GM21515 (cell line): ENCODE data around the gene TEX26.

ENCODE experiments used
- ATAC-seq: cut with Tn5 transposase; IDR thresholded peaks from one replicate; pipeline ENCODE4 v1.9.1; 2021; ENCODE audit not compliant: unreplicated experiment

The TEX26 gene

GRCh38 chr13:31011193-31011860 lies 78.9 kb downstream of the TEX26 start:
- ATAC-seq: no peak

DNA sequence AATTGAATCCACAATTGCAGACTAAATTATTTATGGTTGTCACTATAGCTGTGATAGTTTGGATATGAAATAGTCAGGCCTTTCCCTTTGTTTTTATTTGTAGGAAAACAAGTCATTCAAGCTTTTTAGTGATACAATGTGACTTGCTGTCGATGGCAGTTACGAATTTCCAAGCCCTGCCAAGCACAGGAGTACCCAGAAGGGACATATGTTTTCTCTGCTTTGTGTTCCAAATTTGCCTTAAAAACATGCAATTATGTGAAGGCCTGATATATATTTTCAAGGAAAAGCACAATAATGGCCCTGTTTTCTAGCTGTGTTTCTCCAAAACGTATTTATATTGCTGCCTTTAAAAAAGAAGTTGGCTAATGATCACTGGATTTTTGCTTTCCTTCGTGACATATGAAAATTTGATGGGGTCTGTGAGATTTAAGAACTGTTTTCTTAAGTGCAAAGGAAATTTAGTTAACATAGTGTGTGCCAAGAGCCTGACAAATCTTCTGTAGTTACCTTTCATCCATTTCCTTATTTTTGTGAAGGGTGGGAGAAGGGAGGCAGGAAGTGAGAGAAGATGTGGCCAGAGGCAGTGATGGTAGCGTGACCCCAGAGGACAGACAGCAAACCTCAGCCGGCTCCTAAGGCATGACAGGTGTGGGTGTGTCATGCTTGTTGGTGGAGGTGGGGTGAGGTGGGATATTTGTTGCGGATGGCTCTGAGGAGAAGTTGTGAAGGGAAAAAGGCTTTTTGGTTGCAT lies 79.6 kb downstream of the TEX26 start:
- ATAC-seq: no peak

DNA sequence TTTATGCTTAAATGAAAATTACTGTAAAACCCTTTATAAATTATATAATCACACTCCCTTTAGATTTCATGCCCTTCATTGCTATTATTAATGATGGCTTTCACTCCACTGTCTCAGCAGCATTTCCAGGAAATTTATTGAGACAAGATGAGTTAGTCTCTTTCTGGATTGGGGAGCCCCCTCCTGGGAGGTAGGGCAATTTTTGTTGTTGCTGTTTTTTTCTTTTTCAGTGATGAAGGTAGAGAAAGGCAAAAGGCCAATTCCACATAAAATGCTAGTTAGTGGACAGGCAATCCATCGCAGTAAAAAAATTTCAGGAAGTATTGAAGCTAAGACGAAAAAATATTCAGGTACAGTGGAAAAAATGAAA lies 80.2 kb downstream of the TEX26 start:
- ATAC-seq: no peak

- ATAC-seq: no peak
Measured at GRCh38 chr13:31014456-31014855, 82.0 kb downstream of the TEX26 start.

- ATAC-seq: no peak
Measured at GRCh38 chr13:31015199-31015598, 82.7 kb downstream of the TEX26 start.

DNA sequence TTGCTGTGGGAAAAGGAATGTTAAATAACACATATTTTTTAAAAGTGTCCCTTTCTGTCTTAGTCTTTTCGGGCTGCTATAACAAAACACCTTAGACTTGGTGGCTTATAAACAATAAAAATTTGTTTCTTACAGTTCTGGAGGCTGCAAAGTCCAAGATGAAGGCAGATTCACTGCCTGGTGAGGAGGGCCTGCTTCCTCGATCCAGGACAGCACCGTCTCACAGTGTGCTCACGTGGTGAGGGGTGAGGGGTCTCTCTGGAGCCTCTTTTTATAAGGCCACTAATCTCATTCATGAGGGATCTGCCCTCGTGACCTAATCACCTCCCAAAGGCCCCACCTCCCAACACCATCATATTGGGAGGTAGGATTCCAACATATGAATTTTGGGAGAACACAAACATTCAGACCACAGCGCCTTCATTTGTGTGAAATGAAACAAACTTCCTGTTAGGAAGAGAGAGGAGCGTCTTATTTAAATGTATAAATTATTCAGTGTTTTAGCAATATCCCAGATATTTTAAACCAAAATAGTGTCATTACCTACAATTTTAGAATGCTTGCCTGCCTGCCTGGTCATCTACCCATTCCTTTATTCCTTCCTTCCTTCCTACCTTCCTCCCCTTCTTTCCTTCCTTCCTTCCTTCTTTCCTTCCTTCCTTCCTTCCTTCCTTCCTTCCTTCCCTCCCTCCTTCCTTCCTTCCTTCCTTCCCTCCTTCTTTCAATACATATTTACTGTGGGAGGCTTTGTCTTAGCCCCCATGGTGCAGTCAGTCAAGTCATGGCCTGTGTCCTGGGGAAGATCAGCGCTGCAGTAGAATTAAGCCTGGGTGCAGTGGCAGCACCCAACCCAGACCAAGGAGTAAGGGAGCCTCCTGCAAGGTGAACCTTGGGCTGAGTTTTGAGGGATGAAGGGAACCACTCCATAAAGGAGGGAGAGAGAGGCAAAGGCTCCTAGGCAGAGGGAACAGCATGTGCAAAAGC lies 84.2 kb downstream of the TEX26 start:
- no peak for ATAC-seq

- no peak for ATAC-seq
Measured at GRCh38 chr13:31018511-31018910, 86.1 kb downstream of the TEX26 start.

- ATAC-seq: no peak
Measured at GRCh38 chr13:31020996-31021395, 88.5 kb downstream of the TEX26 start.

GRCh38 chr13:31022288-31022895 lies 89.9 kb downstream of the TEX26 start:
- ATAC-seq: no peak

GRCh38 chr13:31022928-31023530 lies 90.6 kb downstream of the TEX26 start:
- ATAC-seq: no peak
